Stimulated activated CD8-positive, alpha-beta memory T cell treated with anti-CD3 and anti-CD28 coated beads, Interleukin-4, amount 100 ng/mL, for 48 hours (primary cell): ENCODE measurements around the gene GPRC5A.

ENCODE experiments used
- DNase-seq: peaks from one replicate; pipeline ENCODE4 v3.0.0-alpha.2; 2020

GPRC5A gene

DNA sequence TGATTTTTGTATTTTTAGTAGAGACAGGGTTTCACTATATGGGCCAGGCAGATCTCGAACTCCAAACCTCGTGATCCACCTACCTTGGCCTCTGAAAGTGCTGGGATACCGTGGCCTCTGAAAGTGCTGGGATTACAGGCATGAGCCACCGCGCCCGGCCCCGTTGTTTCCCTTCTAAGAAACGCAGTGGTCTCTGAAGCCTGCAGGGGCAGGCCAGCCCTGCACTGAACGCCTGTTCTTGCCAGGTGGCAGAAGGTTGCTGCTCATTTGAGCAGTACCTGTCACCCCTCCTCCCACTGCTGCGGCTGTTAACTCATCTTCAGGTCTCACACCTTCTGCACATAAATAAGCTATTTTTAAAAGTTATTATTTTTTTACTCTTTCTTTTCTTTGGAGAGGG lies 24.3 kb downstream of the GPRC5A start:
- DNase-seq, result no peak

- peak; percentile 93 for DNase-seq
These were observed 25.0 kb downstream of the GPRC5A start for GRCh38 chr12:12916135-12916944.

- no peak for DNase-seq
These were observed 26.2 kb downstream of the GPRC5A start for GRCh38 chr12:12917517-12917916.

DNA sequence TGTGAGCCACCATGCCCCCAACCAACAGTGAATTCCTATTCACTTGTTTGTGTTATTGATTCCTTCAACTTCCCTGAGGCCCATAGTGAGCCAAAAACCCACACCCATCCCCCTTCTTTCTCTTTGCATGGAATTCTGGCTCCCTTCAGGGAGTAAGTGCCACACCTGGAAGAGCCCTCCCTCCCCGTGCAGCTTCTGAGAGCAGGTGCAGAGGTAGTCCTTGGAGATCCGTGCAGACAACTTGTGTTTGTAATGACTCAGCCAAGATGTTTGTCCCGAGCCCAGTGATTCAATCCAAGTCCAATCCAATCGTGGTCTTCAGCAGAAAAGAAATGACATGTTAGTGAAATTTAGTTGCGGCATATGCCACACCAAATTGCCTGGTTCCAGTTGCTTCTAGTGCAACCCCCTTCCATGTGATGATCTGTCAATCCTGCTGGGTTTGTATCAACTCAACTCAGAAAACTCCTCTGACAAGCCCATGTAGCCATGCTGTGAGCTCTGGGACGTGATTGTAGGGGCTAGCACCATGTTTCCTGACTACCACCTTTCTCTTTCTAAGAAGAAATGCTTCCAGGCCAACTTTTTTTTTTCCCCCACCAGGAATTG lies 27.5 kb downstream of the GPRC5A start:
- DNase-seq, result no peak

DNA sequence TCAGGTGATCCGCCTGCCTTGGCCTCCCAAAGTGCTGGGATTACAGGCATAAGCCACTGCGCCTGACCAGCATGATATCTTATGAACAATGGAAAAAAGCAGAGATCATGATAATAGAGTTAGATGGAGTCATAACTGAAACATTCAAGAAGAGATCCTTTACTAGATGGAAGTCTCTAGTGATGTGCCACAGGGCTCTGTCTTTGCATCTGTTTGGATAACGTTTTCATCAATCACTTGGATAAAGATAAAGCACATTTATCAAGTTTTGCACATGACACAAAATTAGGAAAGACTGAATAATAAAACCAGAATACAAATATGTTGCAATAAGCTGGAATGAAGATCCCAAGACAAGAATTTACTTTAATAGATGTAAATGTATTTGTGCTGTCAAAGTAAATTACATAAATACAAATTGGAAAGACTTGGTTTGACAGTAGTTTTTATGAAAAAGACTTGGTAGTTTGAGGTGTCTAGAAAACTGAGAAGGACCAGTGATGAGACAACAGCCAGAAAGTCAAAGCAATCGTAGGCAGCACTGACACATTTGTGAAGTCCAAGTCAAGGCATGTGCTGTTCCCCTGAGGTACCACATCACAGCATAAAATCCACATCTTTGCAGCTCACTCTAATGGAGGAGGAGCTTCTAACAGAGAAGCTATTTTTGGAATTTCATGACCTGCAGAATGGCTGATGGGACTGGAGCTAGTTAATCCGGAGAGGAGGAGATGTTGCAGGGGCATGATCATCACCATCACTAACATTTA lies 28.5 kb downstream of the GPRC5A start:
- DNase-seq, result no peak

GRCh38 chr12:12922191-12922616 lies 30.8 kb downstream of the GPRC5A start:
- no peak for DNase-seq

DNA sequence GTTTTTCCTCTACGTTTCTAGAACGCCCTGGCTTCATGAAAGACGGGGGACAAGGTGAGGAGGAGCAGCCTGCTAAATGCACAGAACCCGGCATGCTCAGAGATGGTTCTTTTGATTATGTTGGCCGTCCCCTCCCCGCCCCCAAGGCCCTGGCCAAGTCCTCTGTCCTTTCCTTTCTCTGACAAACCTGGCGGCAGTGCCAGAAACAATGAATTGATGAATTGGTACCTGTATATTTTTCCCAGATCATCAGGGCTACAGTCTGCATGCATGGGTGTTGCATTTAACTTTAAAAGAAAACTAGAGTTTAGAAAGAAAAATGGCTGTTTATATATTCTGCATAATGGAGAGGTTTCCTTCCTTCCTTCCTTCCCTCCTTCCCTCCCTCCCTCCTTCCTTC lies 31.6 kb downstream of the GPRC5A start:
- no peak for DNase-seq

DNA sequence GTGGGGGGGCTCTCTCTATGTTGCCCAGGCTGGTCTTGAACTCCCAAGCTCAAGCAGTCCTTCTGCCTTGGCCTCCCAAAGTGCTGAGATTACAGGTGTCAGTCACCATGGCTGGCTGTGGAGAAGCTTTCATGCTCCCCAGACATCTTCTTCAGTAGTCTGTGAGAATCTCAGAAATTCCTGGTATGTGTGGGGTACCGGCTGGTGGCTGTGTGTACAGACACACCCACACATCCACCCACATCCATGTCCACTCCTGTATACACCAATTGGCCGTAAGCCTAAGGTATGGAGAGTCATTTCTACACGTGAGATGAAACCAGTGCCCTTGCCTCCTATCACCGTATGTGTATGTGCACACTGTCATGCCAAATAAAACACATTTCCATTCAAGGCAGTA lies 32.8 kb downstream of the GPRC5A start:
- DNase-seq, result no peak

DNA sequence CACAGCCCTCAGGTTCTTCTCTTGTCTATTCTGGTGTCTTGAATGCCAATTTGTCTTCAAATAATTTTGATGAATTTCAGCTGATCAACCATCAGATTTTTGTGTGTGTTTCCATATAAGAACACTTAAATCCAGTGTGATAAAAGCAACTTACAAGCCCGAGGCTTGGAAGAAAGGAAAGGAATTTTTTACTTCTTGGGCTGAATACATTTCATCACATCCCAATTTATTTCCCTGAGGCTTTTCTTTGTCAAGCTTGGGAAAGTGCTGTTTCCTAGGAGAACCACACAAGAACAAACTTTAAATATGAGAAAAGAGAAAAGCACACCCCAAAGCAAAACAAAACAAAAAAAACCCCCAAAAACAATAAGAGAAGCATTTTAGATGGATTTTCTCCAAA lies 34.0 kb downstream of the GPRC5A start:
- no peak for DNase-seq

DNA sequence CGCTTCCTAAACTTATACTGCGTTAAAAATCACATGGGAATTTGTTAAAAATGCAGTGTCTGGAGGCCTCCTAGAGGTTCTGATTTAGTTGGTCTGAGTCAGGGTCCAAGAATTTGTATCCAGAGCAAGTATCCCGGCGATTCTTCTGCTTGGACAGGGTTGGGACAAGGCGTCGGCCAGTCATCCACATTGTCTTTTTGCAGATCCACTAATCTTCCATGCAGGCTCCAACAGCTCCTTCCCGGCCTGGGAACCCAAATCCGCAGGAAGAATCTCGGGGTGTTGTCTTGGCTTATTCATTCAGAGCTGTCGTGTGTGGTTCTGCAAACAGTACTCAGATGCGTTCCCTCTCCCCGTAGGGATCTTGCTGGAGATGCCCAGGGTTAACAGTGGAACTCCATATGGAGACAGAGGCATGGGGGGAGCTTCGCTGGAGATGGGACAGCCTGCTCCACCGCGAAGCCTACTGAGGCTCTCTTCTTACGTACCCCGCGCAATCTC lies 35.3 kb downstream of the GPRC5A start:
- no peak for DNase-seq

- no peak for DNase-seq
These were observed 36.1 kb downstream of the GPRC5A start for GRCh38 chr12:12927211-12928079.

GRCh38 chr12:12929696-12930095 lies 38.3 kb downstream of the GPRC5A start:
- DNase-seq, result no peak

GRCh38 chr12:12930633-12931219 lies 39.4 kb downstream of the GPRC5A start:
- DNase-seq, result no peak

GRCh38 chr12:12933742-12934141 lies 42.4 kb downstream of the GPRC5A start:
- no peak for DNase-seq

- no peak for DNase-seq
These were observed 43.2 kb downstream of the GPRC5A start for GRCh38 chr12:12934556-12934955.

DNA sequence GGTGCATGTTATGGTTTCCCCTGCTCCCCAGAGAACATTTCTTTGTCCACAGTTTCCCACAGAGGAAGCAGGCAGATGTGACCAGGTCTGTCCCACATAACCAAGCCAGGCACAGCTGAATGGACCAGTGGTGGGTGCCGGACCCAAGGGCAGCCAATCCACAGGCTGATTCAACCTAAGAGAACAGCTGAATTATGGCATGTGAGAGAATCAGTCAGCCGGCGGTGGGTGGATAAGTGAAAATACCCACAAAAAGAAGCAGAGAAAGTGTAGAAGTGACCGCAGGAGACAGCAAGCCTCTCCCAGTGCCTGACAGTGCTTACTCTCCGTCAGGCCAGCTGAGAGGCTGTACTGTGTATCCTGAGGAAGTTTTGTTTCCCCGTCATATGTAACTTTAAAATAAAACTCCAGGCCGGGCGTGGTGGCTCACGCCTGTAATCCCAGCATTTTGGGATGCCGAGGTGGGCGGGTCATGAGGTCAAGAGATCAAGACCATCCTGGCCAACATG lies 45.7 kb downstream of the GPRC5A start:
- no peak for DNase-seq

GRCh38 chr12:12938541-12938940 lies 47.2 kb downstream of the GPRC5A start:
- DNase-seq, result no peak

DNA sequence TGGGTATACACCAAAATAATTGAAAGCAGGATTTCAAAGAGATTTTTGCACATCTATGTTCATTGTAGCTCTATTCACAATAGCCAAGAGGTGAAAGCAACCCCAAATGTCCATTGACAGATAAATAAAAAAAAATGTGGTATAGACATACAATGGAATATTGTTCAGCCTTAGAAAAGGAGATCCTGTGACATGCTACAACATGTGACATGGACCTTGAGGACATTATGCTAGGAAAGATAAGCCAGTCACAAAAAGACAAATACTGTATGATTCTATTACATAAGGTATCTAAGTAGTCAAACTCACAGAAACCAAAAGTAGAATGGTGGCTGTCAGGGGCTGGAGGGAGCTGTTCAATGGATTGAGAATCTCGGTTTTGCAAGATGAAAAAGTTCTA lies 48.5 kb downstream of the GPRC5A start:
- no peak for DNase-seq

DNA sequence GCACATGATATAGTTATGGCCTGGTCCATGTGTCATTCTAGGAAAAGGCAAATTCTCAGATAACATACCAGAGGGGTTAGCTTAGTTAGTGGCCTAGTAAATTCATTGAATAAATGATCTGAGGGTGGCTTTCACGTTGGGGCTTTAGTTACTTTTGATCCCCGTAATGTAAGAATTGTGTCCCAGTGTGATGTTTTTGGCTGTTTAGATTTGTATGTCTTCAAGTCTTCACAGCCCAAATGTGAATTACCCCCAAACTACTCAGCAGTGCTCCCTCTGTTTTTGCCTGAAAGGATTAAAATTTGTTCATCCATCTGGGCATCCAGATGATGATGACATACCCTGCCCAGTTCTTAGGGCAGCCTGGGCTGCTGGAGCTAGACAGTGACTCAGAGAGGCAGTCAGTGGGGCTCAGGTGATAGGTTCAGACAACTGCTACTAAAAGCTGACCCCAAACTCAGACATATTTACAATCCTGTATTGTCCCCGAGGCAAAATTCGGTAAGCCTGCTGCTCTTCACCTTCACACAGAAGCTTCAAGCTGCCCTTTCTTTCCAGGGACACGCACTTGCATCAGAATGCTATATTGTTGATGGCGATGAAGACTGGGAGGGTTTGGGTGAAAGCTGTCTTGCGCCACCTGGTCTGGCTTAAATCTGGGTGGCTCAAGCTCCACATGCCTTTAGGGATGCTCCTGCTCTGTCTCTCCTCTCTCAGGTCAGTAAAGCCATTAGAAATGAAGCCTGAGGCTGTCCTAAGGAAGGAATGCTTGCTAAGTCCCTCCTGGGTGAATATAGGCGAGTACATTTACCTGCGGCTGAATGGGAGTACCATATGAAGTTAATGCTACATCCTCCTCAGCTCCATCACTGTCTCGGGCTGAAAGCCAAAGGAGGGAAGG lies 50.3 kb downstream of the GPRC5A start:
- DNase-seq, result no peak

- no peak for DNase-seq
These were observed 52.4 kb downstream of the GPRC5A start for GRCh38 chr12:12943586-12944260.
